NCI-H128 (cell line): Measurements from ENCODE around the gene PIP.
"Not testable (repeated sequence)": the region's sequence is repeated elsewhere in the genome, so short reads cannot be mapped to it uniquely, and the experiment has no call there.

ENCODE experiments used
- DNase-seq: peaks from one replicate; lab custom pipeline; 2025; ENCODE audit not compliant: unreplicated experiment; lab: John Stamatoyannopoulos, UW

The PIP gene

DNA sequence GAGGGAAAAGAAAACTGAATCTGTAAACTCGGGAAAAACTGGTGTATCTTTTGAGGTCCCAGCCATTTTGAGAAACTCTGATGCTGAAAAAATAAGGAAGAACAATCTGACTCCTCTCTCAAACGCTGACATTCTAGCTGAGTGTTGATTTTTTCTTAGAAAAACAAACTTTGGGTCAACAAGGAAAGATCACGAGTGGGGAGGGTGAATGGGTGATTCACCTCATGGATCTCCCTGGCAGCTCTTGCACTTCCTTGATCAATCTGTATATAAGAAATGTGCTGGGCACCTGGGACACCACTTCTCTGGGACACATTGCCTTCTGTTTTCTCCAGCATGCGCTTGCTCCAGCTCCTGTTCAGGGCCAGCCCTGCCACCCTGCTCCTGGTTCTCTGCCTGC is at the start of gene PIP:
PIP (plus strand) TSS at position 297 of the 400 bp plus-strand sequence; CDS start at position 337, 40 bp downstream.
- DNase-seq, result no peak

- DNase-seq, result no peak
Measured at GRCh38 chr7:143085109-143085508, 46.8 kb upstream of the PIP start.

DNA sequence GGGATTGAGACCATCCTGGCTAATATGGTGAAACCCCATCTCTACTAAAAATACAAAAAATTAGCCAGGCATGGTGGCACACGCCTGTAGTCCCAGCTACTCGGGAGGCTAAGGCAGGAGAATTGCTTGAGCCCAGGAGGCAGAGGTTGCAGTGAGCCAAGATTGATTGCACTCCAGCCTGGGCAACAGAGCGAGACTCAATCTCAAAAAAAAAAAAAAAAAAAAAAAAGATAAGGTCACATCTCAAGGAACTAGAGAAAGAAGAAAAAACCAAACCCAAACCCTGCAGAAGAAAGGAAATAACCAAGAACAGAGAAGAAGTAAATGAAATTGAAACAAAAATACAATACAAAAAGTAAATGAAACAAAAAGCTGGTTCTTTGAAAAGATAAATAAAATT is 46.3 kb upstream of the PIP start:
- not testable (repeated sequence) for DNase-seq

DNA sequence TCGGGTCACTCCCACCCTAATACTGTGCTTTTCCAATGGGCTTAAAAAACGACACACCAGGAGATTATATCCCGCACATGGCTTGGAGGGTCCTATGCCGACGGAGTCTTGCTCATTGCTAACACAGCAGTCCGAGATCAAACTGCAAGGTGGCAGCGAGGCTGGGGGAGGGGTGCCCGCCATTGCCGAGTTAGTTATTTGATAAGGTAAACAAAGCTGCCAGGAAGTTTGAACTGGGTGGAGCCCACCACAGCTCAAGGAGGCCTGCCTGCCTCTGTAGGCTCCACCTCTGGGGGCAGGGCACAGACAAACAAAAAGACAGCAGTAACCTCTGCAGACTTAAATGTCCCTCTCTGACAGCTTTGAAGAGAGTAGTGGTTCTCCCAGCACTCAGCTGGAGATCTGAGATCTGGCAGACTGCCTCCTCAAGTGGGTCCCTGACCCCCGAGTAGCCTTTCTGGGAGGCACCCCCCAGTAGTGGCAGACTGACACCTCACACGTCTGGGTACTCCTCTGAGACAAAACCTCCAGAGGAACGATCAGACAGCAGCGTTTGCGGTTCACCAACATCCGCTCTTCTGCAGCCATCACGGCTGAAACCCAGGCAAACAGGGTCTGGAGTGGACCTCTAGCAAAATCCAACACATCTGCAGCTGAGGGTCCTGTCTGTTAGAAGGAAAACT is 43.2 kb upstream of the PIP start:
- DNase-seq, result not testable (repeated sequence)

DNA sequence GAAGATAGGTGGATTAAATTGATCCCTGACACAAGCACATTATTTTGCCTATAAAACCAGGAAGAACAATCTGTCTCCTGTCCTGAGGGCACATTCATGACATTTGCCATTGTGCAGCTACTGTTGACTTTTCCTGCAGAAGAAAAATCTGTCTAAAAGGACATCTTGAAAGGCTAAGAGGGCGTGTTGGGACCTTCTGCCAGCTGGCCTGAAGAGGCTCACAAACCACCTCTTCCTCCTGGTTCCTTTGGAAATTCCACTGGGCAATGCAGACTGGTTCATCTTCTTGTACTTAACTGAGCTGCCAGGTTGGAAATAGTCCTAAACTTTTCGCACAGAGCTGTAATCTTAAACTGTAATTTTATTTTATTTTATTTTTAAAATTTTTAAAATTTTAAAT is 35.7 kb upstream of the PIP start:
- DNase-seq, result no peak

GRCh38 chr7:143099579-143099978 is 32.3 kb upstream of the PIP start:
- not testable (repeated sequence) for DNase-seq

- no peak for DNase-seq
Measured at GRCh38 chr7:143104759-143105158, 27.1 kb upstream of the PIP start.

GRCh38 chr7:143108019-143108418 is 23.9 kb upstream of the PIP start:
- DNase-seq, result not testable (repeated sequence)

GRCh38 chr7:143117395-143117794 is 14.5 kb upstream of the PIP start:
- DNase-seq, result no peak

- no peak for DNase-seq
Measured at GRCh38 chr7:143120691-143121405, 11.0 kb upstream of the PIP start.

DNA sequence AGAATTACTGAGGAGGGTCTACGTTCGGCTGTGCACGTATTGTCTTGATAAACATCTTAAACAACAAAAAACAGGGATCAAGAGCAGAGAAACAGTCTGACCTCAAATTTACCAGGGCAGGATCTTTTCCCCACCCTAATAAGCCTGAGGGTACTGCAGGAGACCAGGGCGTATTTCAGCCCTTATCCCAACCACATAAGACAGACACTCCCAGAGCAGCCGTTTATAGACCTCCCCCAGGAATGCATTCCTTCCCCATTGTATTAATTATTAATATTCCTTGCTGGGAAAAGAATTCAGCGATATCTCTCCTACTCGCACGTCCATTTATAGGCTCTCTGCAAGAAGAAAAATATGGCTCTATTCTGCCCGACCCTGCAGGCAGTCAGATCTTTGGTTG is 8.6 kb upstream of the PIP start:
- DNase-seq, result not testable (repeated sequence)

- DNase-seq, result no peak
Measured at GRCh38 chr7:143126146-143126545, 5.7 kb upstream of the PIP start.

- DNase-seq, result no peak
Measured at GRCh38 chr7:143129051-143129450, 2.8 kb upstream of the PIP start.

GRCh38 chr7:143129477-143129876 is 2.4 kb upstream of the PIP start:
- no peak for DNase-seq

DNA sequence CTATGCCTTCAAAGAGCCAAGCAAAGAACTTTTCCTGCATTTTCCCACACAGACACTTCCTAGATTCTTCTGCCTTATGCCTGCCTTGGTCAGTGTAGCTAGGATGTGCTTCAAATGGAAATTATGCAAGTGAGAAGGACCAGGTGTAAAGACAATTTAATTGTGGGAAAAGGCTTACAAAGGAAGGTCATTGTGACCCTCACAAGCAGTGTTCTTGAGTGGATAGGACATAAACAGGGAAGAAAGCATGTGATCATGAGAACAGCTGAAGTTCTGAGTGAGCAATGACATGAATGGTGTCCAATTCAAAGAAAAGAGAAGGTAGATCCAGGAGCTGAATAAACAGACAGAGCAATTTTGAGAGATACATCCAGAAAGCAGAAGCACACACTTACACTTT is 1.3 kb upstream of the PIP start:
- no peak for DNase-seq

DNA sequence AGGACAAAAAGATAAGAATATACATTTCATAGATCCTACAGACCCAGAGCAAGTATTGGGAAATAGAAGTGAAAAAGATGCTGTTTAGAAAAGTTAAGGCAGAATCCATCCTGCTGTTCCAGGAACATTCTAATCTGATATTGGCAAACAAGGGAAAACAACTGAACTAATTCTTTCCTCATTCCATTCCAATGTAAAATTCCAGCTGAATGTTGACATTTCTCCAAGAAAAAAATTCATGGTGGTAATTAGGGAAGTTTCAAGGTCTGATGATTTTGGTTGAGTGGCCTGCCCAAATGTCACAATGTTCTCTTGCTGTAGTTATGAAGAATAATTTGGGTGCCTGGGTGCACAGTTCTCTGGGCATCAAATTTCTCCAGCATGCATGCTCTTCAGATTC is 15.2 kb downstream of the PIP start:
- no peak for DNase-seq

DNA sequence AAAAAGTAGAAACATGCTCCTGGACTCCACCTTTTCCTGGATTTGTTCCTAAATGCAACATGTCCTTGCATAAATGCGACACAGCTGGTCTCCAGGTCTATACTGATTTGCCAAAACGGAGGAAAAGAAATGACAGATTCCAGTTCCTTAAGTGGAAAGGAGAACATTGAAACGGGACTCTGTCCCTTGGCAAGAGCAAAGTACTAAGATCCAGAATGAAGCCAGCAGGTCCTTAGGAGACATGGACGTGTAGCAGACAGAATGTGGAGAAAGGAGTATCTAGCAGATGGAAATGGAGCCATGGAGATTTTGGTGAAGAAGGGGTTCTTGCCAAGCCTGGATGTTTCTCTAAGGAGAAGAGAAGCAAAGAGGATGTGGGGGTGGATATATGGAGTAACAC is 16.2 kb downstream of the PIP start:
- no peak for DNase-seq

DNA sequence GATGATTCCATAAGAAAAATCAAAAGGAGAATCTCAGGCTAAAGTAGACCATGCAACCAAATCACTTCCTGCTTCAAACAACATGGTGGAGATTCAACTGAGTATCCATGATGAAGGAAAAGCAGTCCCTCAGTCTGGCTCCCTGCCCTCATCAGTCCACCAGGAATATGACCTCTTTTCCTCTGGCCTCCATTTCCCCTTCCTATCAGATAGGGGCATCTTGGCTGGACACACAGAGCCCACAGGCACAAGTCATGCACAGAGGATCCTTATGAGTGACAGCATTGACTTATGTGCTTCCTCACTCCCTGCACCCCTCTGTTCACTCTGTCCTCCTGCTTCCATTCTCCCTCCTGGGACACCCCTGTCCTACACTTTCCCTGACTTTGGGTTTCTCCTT is 16.8 kb downstream of the PIP start:
- no peak for DNase-seq

DNA sequence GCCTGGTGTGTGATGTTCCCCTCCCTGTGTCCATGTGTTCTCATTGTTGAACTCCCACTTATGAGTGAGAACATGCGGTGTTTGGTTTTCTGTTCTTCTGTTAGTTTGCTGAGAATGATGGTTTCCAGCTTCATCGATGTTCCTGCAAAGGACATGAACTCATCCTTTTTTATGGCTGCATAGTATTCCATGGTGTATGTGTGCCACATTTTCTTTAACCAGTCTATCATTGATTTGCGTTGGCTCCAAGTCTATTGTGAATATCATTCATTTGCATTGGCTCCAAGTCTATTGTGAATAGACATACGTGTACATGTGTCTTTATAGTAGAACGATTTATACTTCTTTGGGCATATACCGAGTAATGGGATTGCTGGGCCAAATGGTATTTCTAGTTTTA is 18.8 kb downstream of the PIP start:
- DNase-seq, result not testable (repeated sequence)

- DNase-seq, result not testable (repeated sequence)
Measured at GRCh38 chr7:143158617-143159016, 26.7 kb downstream of the PIP start.

DNA sequence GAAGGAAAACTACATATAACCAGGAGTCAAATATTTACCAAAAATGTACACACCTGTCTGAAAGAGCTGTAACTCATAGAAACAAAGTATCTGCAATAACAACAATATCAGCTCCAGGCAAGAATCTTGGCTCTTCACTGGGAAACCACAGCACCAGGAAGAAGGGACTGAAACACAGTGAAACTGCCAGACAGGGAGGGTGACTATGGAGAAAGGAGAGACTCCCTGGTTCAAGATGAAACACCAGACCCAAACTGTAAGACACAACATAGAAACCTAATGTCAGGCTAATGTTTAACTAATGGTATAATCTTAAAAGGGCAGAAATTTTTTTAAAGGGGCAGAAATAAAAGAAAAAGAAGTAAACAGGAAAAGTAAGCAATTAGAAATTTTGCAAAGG is 39.8 kb downstream of the PIP start:
- DNase-seq, result no peak

GRCh38 chr7:143172354-143172753 is 40.5 kb downstream of the PIP start:
- no peak for DNase-seq

DNA sequence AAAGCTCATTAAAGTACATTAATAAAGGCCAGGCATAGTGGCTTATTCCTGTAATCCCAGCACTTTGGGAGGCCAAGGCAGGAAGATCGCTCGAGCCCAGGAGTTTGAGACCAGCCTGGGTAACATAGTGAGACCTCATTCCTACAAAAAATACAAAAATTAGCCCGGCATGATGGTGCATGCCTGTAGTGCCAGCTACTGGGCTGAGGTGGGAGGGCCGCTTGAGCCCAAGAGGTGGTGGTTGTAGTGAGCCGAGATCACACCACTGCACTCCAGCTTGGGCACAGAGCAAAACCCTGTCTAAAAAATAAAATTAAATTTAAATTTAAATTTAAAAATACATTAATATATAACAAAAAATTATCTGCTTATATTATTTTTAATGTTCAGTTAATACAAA is 44.3 kb downstream of the PIP start:
- DNase-seq, result no peak
